Measurements from ENCODE around the gene PRG2. TPM values are rescaled to one million over a fixed set of nuclear protein-coding genes. Genes with fewer than 3 reads are reported as not detected.

The PRG2 gene
- total RNA-seq, 1 experiment from 2014 or later: not detected

GRCh38 chr11:57421805-57422204, 31.4 kb upstream of the PRG2 start:
- Histone ChIP-seq H3K27ac (ENCODE audit: low read length) (no peak overlapping the region), H3K27me3 (ENCODE audit: control insufficient read depth, insufficient read depth, low read length) (no peaks in the 10 kb centered on the region), H3K9me3 (ENCODE audit: control insufficient read depth, insufficient read depth, low read depth, low read length) (no peaks in the 10 kb centered on the region), H3K4me3 (ENCODE audit: low read depth in 2 of 2, low read length in 2 of 2) (no peak overlapping the region), H3K36me3 (ENCODE audit: control insufficient read depth, insufficient read depth, low read length) (no peaks in the 10 kb centered on the region), H3K4me1 (ENCODE audit: control insufficient read depth, insufficient read depth, low read length) (peaks cover 5% of the 10 kb centered on the region)
- CTCF ChIA-PET: no interaction called here
- in situ Hi-C loops (cut with HindIII; ENCODE audit: low pct_unique_long_range_greater_than_20kb, low sequenced_read_pairs) (no loop called here), intact Hi-C loops (cut with micrococcal nuclease; ENCODE audit: unreplicated experiment) (no loop called here)
- ATAC-seq (no peak), DNase-seq (ENCODE audit: low read depth, low spot score) (no peak)
- POLR2A ChIA-PET: no interaction called here
- no TSS peak for BruUV-seq (replicated peaks)
- no peak for TF ChIP-seq POLR2AphosphoS5 (IDR thresholded peaks at IDR 0.05; ENCODE audit: low read depth, low read length)
- no peak for TF ChIP-seq SIN3A (IDR thresholded peaks at IDR 0.05; ENCODE audit: borderline replicate concordance, insufficient read depth, low read depth, low read length)
- no peak for TF ChIP-seq REST (IDR thresholded peaks at IDR 0.05; ENCODE audit: insufficient read depth in 1 of 2, low read depth in 2 of 2, low read length in 1 of 2)
- TF ChIP-seq TCF7L2 (IDR thresholded peaks at IDR 0.05; ENCODE audit: low read depth, low read length): no peak
- no peak for TF ChIP-seq CTCF (IDR thresholded peaks at IDR 0.05)

GRCh38 chr11:57421066-57421465, 30.6 kb upstream of the PRG2 start:
- Histone ChIP-seq H3K27me3 (ENCODE audit: control insufficient read depth, insufficient read depth, low read length) (no peaks in the 10 kb centered on the region), H3K9me3 (ENCODE audit: control insufficient read depth, insufficient read depth, low read depth, low read length) (no peaks in the 10 kb centered on the region), H3K36me3 (ENCODE audit: control insufficient read depth, insufficient read depth, low read length) (no peaks in the 10 kb centered on the region), H3K27ac (ENCODE audit: low read length) (no peak overlapping the region), H3K4me1 (ENCODE audit: control insufficient read depth, insufficient read depth, low read length) (no peaks in the 10 kb centered on the region), H3K4me3 (ENCODE audit: low read depth in 2 of 2, low read length in 2 of 2) (no peak overlapping the region)
- DNase-seq (ENCODE audit: low read depth, low spot score): no peak
- no peak for TF ChIP-seq TCF7L2 (IDR thresholded peaks at IDR 0.05; ENCODE audit: low read depth, low read length)
- no peak for TF ChIP-seq POLR2AphosphoS5 (IDR thresholded peaks at IDR 0.05; ENCODE audit: low read depth, low read length)
- no peak for TF ChIP-seq REST (IDR thresholded peaks at IDR 0.05; ENCODE audit: insufficient read depth in 1 of 2, low read depth in 2 of 2, low read length in 1 of 2)
- TF ChIP-seq CTCF (IDR thresholded peaks at IDR 0.05): no peak
- no peak for TF ChIP-seq SIN3A (IDR thresholded peaks at IDR 0.05; ENCODE audit: borderline replicate concordance, insufficient read depth, low read depth, low read length)
- no TSS peak for BruUV-seq (replicated peaks)
- intact Hi-C loops (cut with micrococcal nuclease; ENCODE audit: unreplicated experiment) (no loop called here), in situ Hi-C loops (cut with HindIII; ENCODE audit: low pct_unique_long_range_greater_than_20kb, low sequenced_read_pairs) (no loop called here)
- ATAC-seq: no peak
- POLR2A ChIA-PET: no interaction called here
- CTCF ChIA-PET: no interaction called here

All from Panc1 (cell line).